ENCODE results near the gene FSTL4.

FSTL4 gene

GRCh38 chr5:133250527-133250926, 361.8 kb downstream of the FSTL4 start:
- no peak for DNase-seq (ENCODE audit: low read depth in 3 of 3, low spot score in 1 of 3)

GRCh38 chr5:133249593-133249992, 362.7 kb downstream of the FSTL4 start:
- no peak for DNase-seq (ENCODE audit: low read depth in 3 of 3, low spot score in 1 of 3)

- no peak for DNase-seq (ENCODE audit: low read depth in 3 of 3, low spot score in 1 of 3)
Observed at GRCh38 chr5:133247881-133248624, 364.3 kb downstream of the FSTL4 start.

- DNase-seq (ENCODE audit: low read depth in 3 of 3, low spot score in 1 of 3), result no peak
Observed at GRCh38 chr5:133247151-133247709, 365.1 kb downstream of the FSTL4 start.

- DNase-seq (ENCODE audit: low read depth in 3 of 3, low spot score in 1 of 3), result no peak
Observed at GRCh38 chr5:133246376-133247150, 365.8 kb downstream of the FSTL4 start.

GRCh38 chr5:133246053-133246370, 366.3 kb downstream of the FSTL4 start:
- no peak for DNase-seq (ENCODE audit: low read depth in 3 of 3, low spot score in 1 of 3)

GRCh38 chr5:133245191-133246052, 366.9 kb downstream of the FSTL4 start:
- DNase-seq (ENCODE audit: low read depth in 3 of 3, low spot score in 1 of 3), result no peak

- DNase-seq (ENCODE audit: low read depth in 3 of 3, low spot score in 1 of 3), result no peak
Observed at GRCh38 chr5:133244242-133244641, 368.1 kb downstream of the FSTL4 start.

GRCh38 chr5:133243196-133243595, 369.1 kb downstream of the FSTL4 start:
- no peak for DNase-seq (ENCODE audit: low read depth in 3 of 3, low spot score in 1 of 3)

GRCh38 chr5:133242221-133242835, 370.0 kb downstream of the FSTL4 start:
- DNase-seq (ENCODE audit: low read depth in 3 of 3, low spot score in 1 of 3), result no peak

GRCh38 chr5:133241179-133242092, 370.9 kb downstream of the FSTL4 start:
- DNase-seq (ENCODE audit: low read depth in 3 of 3, low spot score in 1 of 3), result no peak

- no peak for DNase-seq (ENCODE audit: low read depth in 3 of 3, low spot score in 1 of 3)
Observed at GRCh38 chr5:133240425-133241091, 371.8 kb downstream of the FSTL4 start.

GRCh38 chr5:133238426-133239205, 373.7 kb downstream of the FSTL4 start:
- DNase-seq (ENCODE audit: low read depth in 3 of 3, low spot score in 1 of 3), result no peak

GRCh38 chr5:133236976-133237375, 375.4 kb downstream of the FSTL4 start:
- no peak for DNase-seq (ENCODE audit: low read depth in 3 of 3, low spot score in 1 of 3)

GRCh38 chr5:133236541-133236951, 375.8 kb downstream of the FSTL4 start:
- no peak for DNase-seq (ENCODE audit: low read depth in 3 of 3, low spot score in 1 of 3)

- DNase-seq (ENCODE audit: low read depth in 3 of 3, low spot score in 1 of 3), result no peak
Observed at GRCh38 chr5:133235696-133236426, 376.5 kb downstream of the FSTL4 start.

GRCh38 chr5:133234911-133235310, 377.4 kb downstream of the FSTL4 start:
- DNase-seq (ENCODE audit: low read depth in 3 of 3, low spot score in 1 of 3), result no peak

- DNase-seq (ENCODE audit: low read depth in 3 of 3, low spot score in 1 of 3), result no peak
Observed at GRCh38 chr5:133234273-133234672, 378.1 kb downstream of the FSTL4 start.
